Stimulated activated effector memory CD8-positive, alpha-beta T cell treated with anti-CD3 and anti-CD28 coated beads, Interleukin-12 subunit alpha, Interleukin-12 subunit beta, amount 100 ng/mL, for 72 hours (primary cell): ENCODE data around the gene ANXA3.

Experiments
- ATAC-seq: fragments of 150-1000 bp; cut with Tn5 transposase; 2 replicates; pipeline ENCODE4 v1.10.0; 2021
- DNase-seq, 2 donors: peaks; one replicate each; pipeline ENCODE4 v3.0.0; 2021 to 2022; ENCODE audit warnings: low spot score in 2 of 2
- H3K27ac Mint-ChIP-seq: one replicate; pipeline ENCODE4 v1.8.0; 2022; ENCODE audit warnings: mild to moderate bottlenecking, mixed read lengths
- H3K36me3 Mint-ChIP-seq: one replicate; pipeline ENCODE4 v1.8.0; 2022; ENCODE audit warnings: mild to moderate bottlenecking, mixed read lengths
- H3K4me1 Mint-ChIP-seq: one replicate; pipeline ENCODE4 v1.8.0; 2022; ENCODE audit warnings: mixed read lengths
- H3K4me3 Mint-ChIP-seq: one replicate; pipeline ENCODE4 v1.8.0; 2022; ENCODE audit warnings: mild to moderate bottlenecking, mixed read lengths
- H3K9me3 Mint-ChIP-seq: one replicate; pipeline ENCODE4 v1.8.0; 2022; ENCODE audit warnings: mixed read lengths

The ANXA3 gene

DNA sequence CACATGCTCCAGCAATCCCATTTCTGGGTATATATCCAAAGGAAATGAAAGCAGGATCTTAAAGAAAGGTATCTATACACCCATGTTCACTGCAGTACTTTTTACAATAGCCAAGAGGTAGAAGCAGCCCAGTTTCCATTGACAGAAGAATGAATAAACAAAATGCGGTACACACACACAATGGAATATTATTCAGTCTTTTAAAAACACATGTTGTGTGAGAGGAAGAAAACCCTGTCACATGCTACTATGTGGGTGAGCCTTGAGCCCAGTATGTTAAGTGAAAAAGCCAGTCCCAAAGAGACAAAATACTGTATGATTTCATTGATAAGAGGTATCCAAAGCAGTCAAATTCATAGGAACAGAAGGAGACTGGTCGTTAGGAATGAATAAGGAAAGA lies 6.3 kb downstream of the ANXA3 start:
- DNase-seq (no peak), ATAC-seq (no peak)
- Mint-ChIP-seq H3K4me3 (no peak overlapping the region), H3K4me1 (no peaks in the 10 kb centered on the region), H3K27ac (no peak overlapping the region), H3K9me3 (no peaks in the 10 kb centered on the region), H3K36me3 (no peaks in the 10 kb centered on the region)

DNA sequence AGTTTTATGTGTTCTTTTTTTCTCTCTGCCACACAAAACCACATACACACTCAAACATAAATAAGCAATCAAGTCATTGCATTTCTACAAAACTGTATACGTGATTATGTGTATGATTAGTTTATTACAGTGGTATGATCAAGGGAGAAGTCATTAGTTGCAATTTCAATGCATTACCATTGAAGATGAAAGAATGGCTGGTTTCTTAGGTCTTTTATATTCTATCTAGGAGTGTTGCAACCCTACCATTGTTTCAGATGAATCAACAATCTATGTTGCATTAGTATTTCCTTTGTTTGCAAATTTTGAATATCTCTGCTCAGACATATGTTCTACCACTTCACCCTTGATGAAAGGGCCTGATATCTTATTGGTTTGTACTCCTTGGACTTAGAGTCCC lies 6.8 kb downstream of the ANXA3 start:
- Mint-ChIP-seq H3K36me3 (no peaks in the 10 kb centered on the region), H3K4me3 (no peak overlapping the region), H3K27ac (no peak overlapping the region), H3K4me1 (no peaks in the 10 kb centered on the region), H3K9me3 (no peaks in the 10 kb centered on the region)
- no peak for DNase-seq
- no peak for ATAC-seq

DNA sequence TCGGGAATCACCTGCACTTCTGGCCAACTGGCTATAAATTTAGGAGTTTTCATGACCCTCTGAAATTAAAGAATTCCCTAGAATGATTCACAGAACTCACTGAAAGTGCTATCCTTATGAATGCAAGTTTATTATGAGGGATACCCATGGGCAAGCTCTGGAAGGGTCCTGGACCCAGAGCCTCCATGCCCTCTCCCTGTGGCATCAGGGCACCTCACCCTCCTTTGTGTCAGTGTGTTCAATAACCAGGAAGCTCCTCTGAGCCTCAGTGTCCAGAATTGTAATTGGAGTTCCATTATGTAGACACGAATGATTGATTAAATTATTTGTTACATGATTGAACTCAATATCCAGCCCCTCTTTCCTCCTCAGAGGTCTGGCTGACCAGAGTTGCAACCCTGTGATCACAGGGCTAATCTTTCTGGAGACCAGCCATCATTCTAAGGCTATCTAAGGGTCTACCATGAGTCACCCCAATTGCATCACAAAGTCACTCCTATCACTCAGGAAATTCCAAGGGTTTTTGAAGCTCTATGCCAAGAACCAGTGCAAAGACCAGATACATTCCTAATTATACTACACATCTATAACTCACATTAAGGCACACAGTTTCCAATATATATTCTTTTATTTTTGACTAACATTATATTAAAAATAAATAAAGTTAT lies 8.9 kb downstream of the ANXA3 start:
- no peaks in the 10 kb centered on the region for H3K36me3 Mint-ChIP-seq
- no peaks in the 10 kb centered on the region for H3K4me1 Mint-ChIP-seq
- DNase-seq (no peak), ATAC-seq (no peak)
- H3K4me3 Mint-ChIP-seq, result no peak overlapping the region
- H3K27ac Mint-ChIP-seq, result no peak overlapping the region
- no peaks in the 10 kb centered on the region for H3K9me3 Mint-ChIP-seq

DNA sequence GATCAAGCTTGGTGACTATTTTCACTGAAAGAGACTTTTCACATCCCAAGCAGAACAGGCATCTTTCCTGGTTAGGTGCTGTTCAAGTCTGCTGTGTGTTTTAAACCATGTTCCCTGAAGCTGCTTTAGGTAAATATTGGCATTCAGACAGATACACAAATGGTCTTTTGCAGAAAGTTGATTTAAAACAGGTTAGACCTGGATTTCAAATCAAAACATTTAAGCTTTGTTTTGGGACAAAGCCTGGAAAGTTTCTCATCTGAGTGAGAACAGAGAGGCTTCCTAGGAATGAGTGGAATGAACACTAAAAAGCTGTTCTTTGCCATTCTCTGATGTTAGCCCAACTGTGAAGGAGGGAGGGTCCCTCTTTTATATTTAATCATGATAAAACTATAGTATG lies 10.1 kb downstream of the ANXA3 start:
- ATAC-seq (no peak), DNase-seq (no peak)
- H3K4me1 Mint-ChIP-seq, result no peaks in the 10 kb centered on the region
- H3K9me3 Mint-ChIP-seq, result no peaks in the 10 kb centered on the region
- H3K4me3 Mint-ChIP-seq, result no peak overlapping the region
- H3K27ac Mint-ChIP-seq, result no peak overlapping the region
- no peaks in the 10 kb centered on the region for H3K36me3 Mint-ChIP-seq

DNA sequence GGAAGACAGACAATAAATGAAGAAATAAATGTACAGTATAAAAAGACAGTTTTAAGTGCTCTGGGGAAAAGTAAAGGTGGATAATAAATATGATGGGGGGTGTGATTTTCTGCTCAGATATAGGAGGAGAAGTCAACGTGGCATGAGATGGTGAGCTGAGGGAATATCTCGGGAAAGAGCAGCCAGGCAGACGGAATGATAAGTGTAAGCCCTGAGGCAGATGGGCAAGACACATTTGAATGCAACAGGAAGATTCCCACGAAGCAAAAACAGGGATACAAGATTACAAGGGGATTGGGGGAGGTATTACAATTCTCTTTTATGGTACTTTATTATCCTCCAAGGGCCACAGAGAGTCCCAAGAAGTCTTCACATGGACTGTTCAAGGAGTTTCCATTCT lies 11.1 kb downstream of the ANXA3 start:
- Mint-ChIP-seq H3K4me1 (no peaks in the 10 kb centered on the region), H3K9me3 (no peaks in the 10 kb centered on the region), H3K27ac (no peak overlapping the region), H3K4me3 (no peak overlapping the region), H3K36me3 (no peaks in the 10 kb centered on the region)
- DNase-seq (no peak), ATAC-seq (no peak)

DNA sequence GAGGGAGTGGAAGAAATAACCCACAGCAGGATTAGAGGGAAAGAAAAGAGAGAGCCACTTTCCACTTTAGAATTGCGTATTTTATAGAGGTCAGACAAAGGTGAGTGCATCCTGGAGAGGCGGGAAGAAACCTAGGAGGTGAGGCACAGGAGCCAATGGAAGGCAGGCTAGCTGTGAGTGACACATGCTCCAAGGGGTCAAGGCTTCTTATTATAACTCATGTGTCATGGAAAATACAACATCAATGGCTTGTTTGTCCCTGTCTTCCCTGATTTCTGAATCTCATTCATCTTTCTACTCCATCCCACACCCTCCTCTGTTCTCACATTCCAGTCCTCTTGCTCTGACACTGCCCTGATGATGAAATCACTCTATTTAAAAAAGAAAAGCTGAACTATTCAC lies 14.4 kb downstream of the ANXA3 start:
- Mint-ChIP-seq H3K27ac (no peak overlapping the region), H3K9me3 (no peaks in the 10 kb centered on the region), H3K4me1 (no peaks in the 10 kb centered on the region), H3K4me3 (no peak overlapping the region), H3K36me3 (no peaks in the 10 kb centered on the region)
- DNase-seq (no peak), ATAC-seq (no peak)

DNA sequence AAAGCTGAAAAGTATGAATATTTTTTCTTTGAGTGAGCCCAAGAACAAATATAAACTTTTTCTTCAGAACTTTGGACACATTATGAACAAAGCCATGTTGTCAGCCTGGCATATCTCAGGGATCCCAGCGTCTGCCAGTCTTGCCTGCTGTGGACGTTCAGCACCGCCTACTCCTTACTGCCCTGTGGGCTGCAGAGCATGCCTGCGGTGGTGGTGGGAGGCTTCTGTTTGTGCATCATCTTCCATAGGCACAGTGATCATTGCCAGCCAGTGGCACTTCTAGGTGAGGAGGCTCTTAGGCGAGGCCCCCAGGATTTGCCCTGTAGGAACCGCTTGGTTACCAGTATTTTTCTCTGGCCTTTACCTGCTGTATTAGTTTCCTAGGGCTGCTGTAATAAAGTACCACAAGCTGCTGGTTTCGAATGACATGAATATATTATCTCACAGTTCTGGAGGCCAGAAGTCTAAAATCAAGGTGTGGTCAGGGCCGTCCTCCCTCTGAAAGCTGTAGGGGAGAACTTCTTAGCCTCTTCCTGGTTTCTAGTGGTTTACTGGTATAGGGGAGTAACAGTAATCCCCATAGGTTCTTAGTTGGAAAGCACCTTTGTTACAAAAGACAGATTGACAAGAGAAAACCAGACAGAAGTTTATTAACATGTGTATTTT lies 15.4 kb downstream of the ANXA3 start:
- no peak overlapping the region for H3K27ac Mint-ChIP-seq
- H3K36me3 Mint-ChIP-seq, result no peaks in the 10 kb centered on the region
- no peak overlapping the region for H3K4me3 Mint-ChIP-seq
- H3K4me1 Mint-ChIP-seq, result no peaks in the 10 kb centered on the region
- ATAC-seq (no peak), DNase-seq (no peak)
- no peaks in the 10 kb centered on the region for H3K9me3 Mint-ChIP-seq

DNA sequence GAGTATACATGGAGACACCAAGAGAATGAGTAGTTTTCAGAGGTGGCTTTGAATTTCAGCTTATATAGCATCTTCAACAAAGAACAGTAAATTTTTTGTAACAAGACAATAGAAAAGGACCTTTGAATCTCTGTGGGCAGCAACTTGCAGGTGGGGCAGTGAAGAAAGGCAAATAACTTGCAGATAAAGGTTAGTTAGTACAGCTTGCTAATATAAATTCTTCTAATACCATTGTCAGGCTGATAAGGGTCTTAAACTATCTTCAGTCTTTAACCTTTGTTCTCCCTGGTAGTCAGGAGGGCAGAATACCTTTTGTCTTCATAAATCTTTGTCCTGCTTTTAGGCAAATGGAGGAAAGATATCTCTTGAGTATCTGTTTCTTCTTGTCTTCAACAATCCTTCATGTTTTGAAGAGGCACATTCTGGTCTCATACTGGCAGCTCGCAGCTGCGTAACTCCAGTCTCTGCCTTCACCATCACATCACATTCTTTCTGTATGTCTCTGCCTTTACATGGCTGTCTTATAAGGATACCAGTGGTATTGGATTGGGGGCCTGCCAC lies 16.0 kb downstream of the ANXA3 start:
- H3K36me3 Mint-ChIP-seq, result no peaks in the 10 kb centered on the region
- DNase-seq (no peak), ATAC-seq (no peak)
- no peak overlapping the region for H3K27ac Mint-ChIP-seq
- H3K9me3 Mint-ChIP-seq, result no peaks in the 10 kb centered on the region
- no peak overlapping the region for H3K4me3 Mint-ChIP-seq
- no peaks in the 10 kb centered on the region for H3K4me1 Mint-ChIP-seq

DNA sequence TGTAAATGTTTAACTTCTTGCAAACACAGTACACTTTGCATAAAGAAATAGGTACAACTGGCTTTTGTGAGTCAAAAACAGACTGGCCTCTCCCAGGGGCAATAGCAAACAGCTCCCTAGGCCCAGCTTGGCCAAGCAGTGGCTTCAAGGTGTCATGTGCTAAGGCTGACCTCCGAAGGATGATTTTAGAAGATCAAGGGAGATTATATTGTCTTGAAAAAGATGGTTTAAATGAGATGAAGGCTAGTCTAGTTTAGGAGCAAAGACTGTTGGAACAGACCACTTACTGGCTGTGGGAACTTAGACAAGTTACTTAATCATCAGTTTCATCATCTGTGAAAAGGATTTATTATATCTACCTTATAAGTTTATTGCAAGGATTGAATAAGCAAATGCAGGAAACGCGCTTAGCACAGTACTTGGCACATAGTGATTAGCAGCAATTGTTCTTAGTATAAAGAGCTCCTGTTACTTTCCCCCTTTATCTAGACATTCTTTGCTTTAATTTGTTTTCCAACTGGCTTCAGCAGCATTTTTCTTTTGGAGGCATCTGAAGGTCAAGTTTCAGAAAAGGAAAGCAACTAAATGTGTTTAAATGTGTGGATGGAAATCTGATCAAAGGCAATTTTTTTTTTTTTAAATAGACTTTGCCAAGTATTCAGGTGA lies 17.2 kb downstream of the ANXA3 start:
- no peak overlapping the region for H3K27ac Mint-ChIP-seq
- ATAC-seq (no peak), DNase-seq (no peak)
- no peaks in the 10 kb centered on the region for H3K36me3 Mint-ChIP-seq
- H3K9me3 Mint-ChIP-seq, result no peaks in the 10 kb centered on the region
- no peaks in the 10 kb centered on the region for H3K4me1 Mint-ChIP-seq
- no peak overlapping the region for H3K4me3 Mint-ChIP-seq

DNA sequence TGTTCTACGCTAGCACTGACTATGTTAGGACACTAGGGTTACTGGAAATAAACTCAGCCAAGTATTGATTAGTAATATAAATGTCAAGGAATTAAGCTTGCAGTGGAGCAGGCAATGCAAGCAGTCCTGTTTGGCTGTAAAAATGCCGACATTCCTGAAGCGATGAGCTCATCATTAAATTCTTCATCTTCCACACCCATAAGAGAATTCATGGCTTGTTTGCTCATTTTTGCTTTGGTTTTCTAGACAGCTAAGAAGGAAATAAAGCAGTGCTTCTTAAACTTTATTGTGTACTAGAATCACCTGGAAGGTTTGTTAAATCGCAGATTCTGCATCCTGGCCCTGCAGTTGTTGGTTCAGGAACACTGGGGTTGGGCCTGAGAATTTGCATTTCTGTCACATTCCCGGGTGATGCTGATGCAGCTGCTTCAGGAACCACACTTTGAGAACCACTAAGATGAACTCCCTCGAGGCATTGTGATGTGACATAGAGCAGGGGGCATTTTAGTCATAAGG lies 17.8 kb downstream of the ANXA3 start:
- Mint-ChIP-seq H3K4me1 (no peaks in the 10 kb centered on the region), H3K36me3 (no peaks in the 10 kb centered on the region), H3K9me3 (no peaks in the 10 kb centered on the region), H3K27ac (no peak overlapping the region), H3K4me3 (no peak overlapping the region)
- ATAC-seq (no peak), DNase-seq (no peak)

DNA sequence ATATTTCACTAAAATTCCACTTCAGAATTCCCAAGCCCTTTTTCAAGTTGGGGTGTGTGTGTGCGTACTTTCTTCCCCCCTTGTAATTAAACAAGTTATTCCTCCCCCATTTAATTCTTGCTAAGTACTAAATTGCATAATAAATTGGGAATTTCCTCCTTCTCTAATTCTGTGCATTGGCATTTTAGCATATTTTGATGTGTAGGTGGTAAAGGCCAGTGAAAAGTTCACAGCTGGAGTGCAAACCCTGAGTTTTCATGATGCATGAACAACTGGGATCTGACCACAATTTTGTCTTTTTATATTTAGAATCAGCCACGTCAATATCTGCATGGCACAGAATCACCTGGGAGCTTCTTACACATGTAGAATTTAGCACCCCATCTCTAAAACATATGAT lies 18.5 kb downstream of the ANXA3 start:
- Mint-ChIP-seq H3K36me3 (no peaks in the 10 kb centered on the region), H3K9me3 (no peaks in the 10 kb centered on the region), H3K4me1 (no peaks in the 10 kb centered on the region), H3K4me3 (no peak overlapping the region), H3K27ac (no peak overlapping the region)
- DNase-seq (no peak), ATAC-seq (no peak)

DNA sequence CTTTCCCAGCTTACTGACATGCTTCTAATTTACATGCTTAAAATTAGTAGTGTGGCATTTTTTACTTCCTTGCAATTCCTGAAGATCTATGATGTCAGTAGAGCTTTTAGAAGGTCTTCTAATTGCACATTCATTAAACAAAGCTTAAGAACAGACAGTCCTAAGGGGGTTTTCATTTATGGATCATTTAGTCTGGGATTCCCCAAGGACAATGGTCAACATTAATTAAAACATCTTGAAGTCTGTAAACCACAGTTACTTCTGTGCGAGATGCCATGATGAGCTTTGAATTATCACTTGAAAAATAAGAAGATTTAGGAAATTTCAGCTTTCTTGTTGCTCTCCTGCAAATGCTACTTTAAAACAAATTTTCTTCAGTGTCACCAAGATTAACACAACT lies 20.2 kb downstream of the ANXA3 start:
- H3K4me1 Mint-ChIP-seq, result no peaks in the 10 kb centered on the region
- no peak overlapping the region for H3K27ac Mint-ChIP-seq
- H3K36me3 Mint-ChIP-seq, result no peaks in the 10 kb centered on the region
- ATAC-seq (no peak), DNase-seq (no peak)
- H3K9me3 Mint-ChIP-seq, result no peaks in the 10 kb centered on the region
- H3K4me3 Mint-ChIP-seq, result no peak overlapping the region

DNA sequence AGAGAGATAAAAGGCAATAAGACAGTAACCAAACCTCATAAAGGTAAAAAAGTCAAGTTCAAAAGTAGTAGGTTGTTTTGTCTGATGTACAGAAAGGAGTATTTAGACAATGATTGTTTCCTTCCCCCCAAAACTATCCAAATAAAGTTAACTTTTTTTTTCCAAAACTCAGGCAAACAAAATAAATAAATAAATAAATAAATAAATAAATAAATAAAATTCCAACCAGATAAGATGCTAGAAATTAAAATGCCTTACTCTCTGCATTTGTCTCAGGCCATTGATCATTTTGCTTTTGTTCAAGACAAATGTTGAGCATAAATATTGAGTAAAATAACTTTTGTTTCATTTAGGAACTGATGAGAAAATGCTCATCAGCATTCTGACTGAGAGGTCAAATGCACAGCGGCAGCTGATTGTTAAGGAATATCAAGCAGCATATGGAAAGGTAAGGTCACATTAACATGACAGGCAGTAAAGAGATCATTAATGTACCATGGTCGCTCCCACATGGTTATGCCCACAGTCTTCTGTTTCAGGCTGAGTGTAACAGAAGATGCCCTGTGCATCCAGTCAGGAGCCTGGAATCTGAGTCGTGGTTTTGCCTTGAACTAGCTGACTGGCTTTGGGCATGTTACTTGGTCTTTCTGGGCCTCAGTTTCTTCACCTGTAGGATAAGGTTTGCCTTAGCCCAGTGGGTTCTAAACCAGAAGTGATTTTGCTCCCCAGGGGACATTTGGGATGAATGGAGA lies 27.3 kb downstream of the ANXA3 start:
- DNase-seq (no peak), ATAC-seq (no peak)
- no peak overlapping the region for H3K4me3 Mint-ChIP-seq
- no peak overlapping the region for H3K27ac Mint-ChIP-seq
- H3K9me3 Mint-ChIP-seq, result no peaks in the 10 kb centered on the region
- no peaks in the 10 kb centered on the region for H3K36me3 Mint-ChIP-seq
- H3K4me1 Mint-ChIP-seq, result no peaks in the 10 kb centered on the region

DNA sequence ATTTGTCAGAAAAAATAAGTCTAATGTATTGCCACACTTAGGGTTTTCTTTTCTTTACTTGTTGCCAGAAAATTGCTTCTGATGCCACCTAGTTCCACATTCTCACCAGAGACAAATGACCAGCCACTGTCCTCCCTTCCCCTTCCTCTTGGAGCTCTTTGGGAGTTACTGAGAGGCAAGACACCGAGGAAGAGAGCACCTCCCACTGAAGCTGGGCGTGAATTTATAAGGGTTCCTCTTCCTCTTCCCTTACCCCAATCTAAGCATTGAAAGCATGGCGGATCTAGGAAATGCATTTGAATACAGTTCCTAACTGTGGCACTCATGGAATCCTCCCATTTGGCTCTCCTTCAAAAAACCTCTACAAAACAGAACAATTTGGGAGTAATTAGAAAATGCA lies 30.0 kb downstream of the ANXA3 start:
- Mint-ChIP-seq H3K27ac (no peak overlapping the region), H3K4me1 (no peaks in the 10 kb centered on the region), H3K36me3 (no peaks in the 10 kb centered on the region), H3K9me3 (peaks cover 3% of the 10 kb centered on the region), H3K4me3 (no peak overlapping the region)
- DNase-seq (no peak), ATAC-seq (no peak)

DNA sequence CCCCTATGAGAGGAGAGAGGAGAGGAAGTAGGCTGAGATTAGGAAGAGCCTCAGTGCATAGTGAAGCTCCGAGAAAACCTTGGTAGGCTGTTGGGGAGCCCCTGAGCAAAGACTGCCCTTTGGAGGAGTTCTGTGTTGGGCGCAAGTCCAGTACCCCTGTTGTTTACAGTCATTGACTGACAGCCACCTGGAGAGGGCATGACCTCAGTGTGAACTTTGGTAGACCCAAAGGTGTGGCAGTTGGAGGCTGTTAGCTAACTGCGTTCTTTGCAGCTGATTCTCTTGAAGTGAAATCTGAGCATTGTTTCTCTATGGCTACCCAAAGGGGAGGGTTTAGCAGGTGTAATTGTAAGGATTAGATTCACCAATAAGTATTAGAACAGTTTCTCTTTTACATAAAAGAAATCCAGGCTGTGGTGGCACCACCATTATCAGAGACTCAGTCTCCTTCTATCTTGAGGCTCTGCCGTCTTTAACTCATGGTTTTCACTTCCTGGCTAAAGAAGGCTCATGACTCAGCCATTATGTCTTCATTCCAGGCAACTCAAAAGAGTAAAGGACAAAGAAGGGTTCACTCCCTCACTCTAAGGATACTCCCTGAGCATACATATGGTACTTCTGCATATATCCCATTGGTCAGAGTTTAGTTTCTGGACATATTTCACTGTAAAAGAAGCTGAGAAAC lies 33.4 kb downstream of the ANXA3 start:
- no peaks in the 10 kb centered on the region for H3K36me3 Mint-ChIP-seq
- H3K9me3 Mint-ChIP-seq, result peaks cover 3% of the 10 kb centered on the region
- no peak overlapping the region for H3K4me3 Mint-ChIP-seq
- no peaks in the 10 kb centered on the region for H3K4me1 Mint-ChIP-seq
- DNase-seq (no peak), ATAC-seq (no peak)
- H3K27ac Mint-ChIP-seq, result no peak overlapping the region
